Vagina (tissue), 2 donors: Measurements from ENCODE around the gene HPCAL1.

ENCODE experiments used
- CTCF ChIP-seq, 3 experiments: fragments of 450-650 bp in 2 of 3; fragments of 200-600 bp in 1 of 3; sonication (generic) in 1 of 3; IDR thresholded peaks; one replicate each; pipeline ENCODE4 v1.5.1; 2017 to 2019; ENCODE audit warnings: antibody characterized with exemption in 3 of 3, mild to moderate bottlenecking in 2 of 3, moderate library complexity in 2 of 3
- POLR2A ChIP-seq, 2 donors: fragments of 450-650 bp; IDR thresholded peaks; one replicate each; pipeline ENCODE4 v1.6.1; 2017; ENCODE audit warnings: antibody characterized with exemption in 2 of 2, mild to moderate bottlenecking in 2 of 2, moderate library complexity in 2 of 2
- POLR2AphosphoS5 ChIP-seq, 2 donors: sonication (generic); formaldehyde crosslinking; IDR thresholded peaks; one replicate each; pipeline ENCODE4 v1.9.0; 2017; ENCODE audit warnings: antibody characterized with exemption in 2 of 2, mild to moderate bottlenecking in 2 of 2, low read depth in 1 of 2; ENCODE audit not compliant: insufficient read depth in 1 of 2

GRCh38 chr2:10257036-10257435 is 45.7 kb upstream of the HPCAL1 start:
- TF ChIP-seq CTCF (IDR thresholded peaks at IDR 0.05), result no peak
- no peak for TF ChIP-seq POLR2A (IDR thresholded peaks at IDR 0.05)
- no peak for TF ChIP-seq POLR2AphosphoS5 (IDR thresholded peaks at IDR 0.05; ENCODE audit: insufficient read depth in 1 of 2, low read depth in 1 of 2)
